Adrenal gland (tissue), 12 donors: ENCODE results near the gene NBDY. TPM values are rescaled to one million over a fixed set of nuclear protein-coding genes. Genes with fewer than 3 reads are reported as not detected.
A peak's percentile ranks its signal among the peaks of the same experiment; 100 is the strongest.

Experiments
- DNase-seq, 7 donors: peaks; one replicate each; pipeline ENCODE4 v3.0.0-alpha.2; 2019 to 2020
- H3K27ac ChIP-seq, 5 donors: fragments of 200-600 bp; sonication (generic) in 4 of 5; 1 replicate in 3 of 5; 2 replicates in 2 of 5; pipeline versions ENCODE4 v1.5.1 to v1.8.0; 2016 to 2020; ENCODE audit warnings: mild to moderate bottlenecking in 1 of 5
- H3K27me3 ChIP-seq: fragments of 200-600 bp; 2 replicates; pipeline ENCODE4 v1.8.0; 2021
- H3K36me3 ChIP-seq, 2 donors: fragments of 200-600 bp; replicated peaks in 1 of 2; 1 replicate in 1 of 2; 2 replicates in 1 of 2; pipeline versions ENCODE4 v1.5.1 to v1.8.0; 2018 to 2022
- H3K4me1 ChIP-seq, 2 donors: fragments of 200-600 bp; replicated peaks in 1 of 2; 1 replicate in 1 of 2; 2 replicates in 1 of 2; pipeline versions ENCODE4 v1.5.1 to v1.8.0; 2018 to 2021
- H3K4me3 ChIP-seq, 4 donors: fragments of 200-600 bp; sonication (generic) in 3 of 4; one replicate each; pipeline ENCODE4 v1.5.1; 2016 to 2018
- H3K9me3 ChIP-seq, 3 donors: fragments of 200-600 bp; sonication (generic) in 1 of 3; replicated peaks in 1 of 3; 1 replicate in 2 of 3; 2 replicates in 1 of 3; pipeline versions ENCODE4 v1.5.1 to v1.8.0; 2016 to 2021
- CTCF ChIP-seq, 6 experiments: fragments of 450-650 bp in 4 of 6; fragments of 200-600 bp in 2 of 6; sonication (generic) in 1 of 6; IDR thresholded peaks; 1 replicate in 5 of 6; 2 replicates in 1 of 6; pipeline versions ENCODE4 v1.5.1 to v1.8.0; 2016 to 2021; ENCODE audit warnings: antibody characterized with exemption in 6 of 6, mild to moderate bottlenecking in 2 of 6, moderate library complexity in 1 of 6
- POLR2A ChIP-seq, 2 donors: fragments of 450-650 bp; IDR thresholded peaks; one replicate each; pipeline ENCODE4 v1.6.1; 2017; ENCODE audit warnings: antibody characterized with exemption in 2 of 2, mild to moderate bottlenecking in 2 of 2, moderate library complexity in 1 of 2
- WGBS, 4 donors: extraction: QIAGEN DNeasy Blood & Tissue Kit in 2 of 4; methylation state at CpG; one replicate each; pipeline versions ENCODE4 v1.1.5 to v1.1.7; 2013 to 2017; 5-methylcytosine and 5-hydroxymethylcytosine counted together
- intact Hi-C, 2 donors: fragments of 100-400 bp; cut with DNase I; formaldehyde crosslinking; loops; one replicate each; pipeline versions ENCODE4 v1.14.1 to v1.15.0; 2022 to 2023
- polyA plus RNA-seq, 3 donors: library from polyadenylated mRNA; stranded (reverse); fragments of 200-250 nt in 2 of 3; fragments of 350-450 nt in 1 of 3; fragmentation: Illumina TruSeq in 1 of 3; extraction: RNeasy Lipid Tissue Mini Kit (QIAGEN cat#74804) in 1 of 3; gene quantifications; one replicate each; pipeline ENCODE4 v1.2.3, GENCODE V29; 2013 to 2014
- total RNA-seq, 9 donors: library from RNA; depleted of rRNA in 4 of 9; stranded (reverse); fragments of >200 nt in 4 of 9; fragments of 120-200 nt in 1 of 9; fragmentation: NEBNext Ultra II Directional in 1 of 9; extraction: Animal tissue kit (Norgen Biotek cat#: 25700) in 1 of 9; gene quantifications; one replicate each; pipeline versions ENCODE4 v1.1.0 to v1.2.4, GENCODE V29; 2013 to 2023
- donor health status: healthy with polysubstance abuse.
- donor health status: Bipolar disorder and iron deficiency.
- donor health status: DM: yes; HTN: yes; CAD: no.
- donor health status: DM: no; HTN: no; CAD: no.
- donor health status: DM: no; HTN: no; CAD: no.
- donor health status: DM: yes; HTN: yes; CAD: no.

NBDY gene
- total and polyA plus RNA-seq, 12 donors, result 14.7 to 98.5 (median 36.3) TPM

GRCh38 chrX:56800307-56800706 is 71.3 kb downstream of the NBDY start:
- Histone ChIP-seq H3K9me3 (no peaks in the 10 kb centered on the region), H3K27ac (no peak overlapping the region), H3K4me3 (no peak overlapping the region), H3K4me1 (peaks cover 11 to 22% of the 10 kb centered on the region in 2 donors), H3K27me3 (no peaks in the 10 kb centered on the region), H3K36me3 (no peaks in the 10 kb centered on the region)
- TF ChIP-seq POLR2A (IDR thresholded peaks at IDR 0.05), result no peak
- 83 to 93% (median 89%) methylated on average over 3 of the region's 3 CpGs for WGBS, 4 donors
- peak in 1 of 7 donors; percentile 7 for DNase-seq
- intact Hi-C loops, result loop anchor here in 1 of 2 donors (10.0 kb wide), 1 partner anchor 184 kb away; no protein-coding TSS in a partner anchor

- intact Hi-C loops, result loop anchor here in 1 of 2 donors (10.0 kb wide), 1 partner anchor 184 kb away; no protein-coding TSS in a partner anchor
- TF ChIP-seq POLR2A (IDR thresholded peaks at IDR 0.05) (no peak), CTCF (IDR thresholded peaks at IDR 0.05) (no peak)
- DNase-seq, result peak in 1 of 7 donors; percentile 10
- Histone ChIP-seq H3K27me3 (no peaks in the 10 kb centered on the region), H3K36me3 (no peaks in the 10 kb centered on the region), H3K9me3 (no peaks in the 10 kb centered on the region), H3K27ac (no peak overlapping the region), H3K4me3 (no peak overlapping the region), H3K4me1 (peaks cover 11 to 22% of the 10 kb centered on the region in 2 donors)
- WGBS, 4 donors, result 62 to 79% (median 72%) methylated on average over 7 of the region's 7 CpGs
These were observed 71.8 kb downstream of the NBDY start for GRCh38 chrX:56800801-56801200.

- 52 to 99% (median 78%) methylated on average over 3 to 4 of the region's 4 CpGs for WGBS, 4 donors
- Histone ChIP-seq H3K27ac (no peak overlapping the region), H3K4me3 (peak overlapping the region in 1 of 4 donors; percentile 57), H3K4me1 (peaks cover 11 to 22% of the 10 kb centered on the region in 2 donors), H3K9me3 (no peaks in the 10 kb centered on the region), H3K36me3 (no peaks in the 10 kb centered on the region), H3K27me3 (no peaks in the 10 kb centered on the region)
- intact Hi-C loops, result loop anchor here in 1 of 2 donors (10.0 kb wide), 1 partner anchor 182 kb away; no protein-coding TSS in a partner anchor
- DNase-seq, result peak in 1 of 7 donors; percentile 20
- no peak for TF ChIP-seq CTCF (IDR thresholded peaks at IDR 0.05)
- no peak for TF ChIP-seq POLR2A (IDR thresholded peaks at IDR 0.05)
These were observed 73.4 kb downstream of the NBDY start for GRCh38 chrX:56802428-56802827.

GRCh38 chrX:56802921-56803849 is 74.1 kb downstream of the NBDY start:
- no peaks in the 10 kb centered on the region for H3K36me3 ChIP-seq
- H3K27ac ChIP-seq, result peak overlapping the region in 3 of 5 donors; percentile 35 to 77 (median 76)
- H3K27me3 ChIP-seq, result no peaks in the 10 kb centered on the region
- TF ChIP-seq POLR2A (IDR thresholded peaks at IDR 0.05) (no peak), CTCF (IDR thresholded peaks at IDR 0.05) (peak; percentile 29 to 83 (median 62))
- 25 to 56% (median 41%) methylated on average over 11 to 27 of the region's 27 CpGs for WGBS, 4 donors
- peak overlapping the region in 2 of 4 donors; percentile 19 to 57 for H3K4me3 ChIP-seq
- intact Hi-C loops, result loop anchor here in 1 of 2 donors (10.0 kb wide), 1 partner anchor 182 kb away; no protein-coding TSS in a partner anchor
- DNase-seq, result peak; percentile 65 to 92 (median 84)
- no peaks in the 10 kb centered on the region for H3K9me3 ChIP-seq
- peaks cover 6 to 16% of the 10 kb centered on the region in 2 donors for H3K4me1 ChIP-seq
